Stimulated activated CD4-positive, alpha-beta T cell treated with anti-CD3 and anti-CD28 coated beads, Interleukin-12 subunit alpha, Interleukin-12 subunit beta, amount 100 ng/mL, for 48 hours (primary cell): ENCODE results near the gene ATP11B.
"Not testable (repeated sequence)": the region's sequence is repeated elsewhere in the genome, so short reads cannot be mapped to it uniquely, and the experiment has no call there.

ENCODE experiments used
- DNase-seq, 3 donors: peaks; one replicate each; pipeline ENCODE4 v3.0.0-alpha.2; 2020; ENCODE audit warnings: low read depth in 2 of 3, low spot score in 1 of 3

ATP11B gene

DNA sequence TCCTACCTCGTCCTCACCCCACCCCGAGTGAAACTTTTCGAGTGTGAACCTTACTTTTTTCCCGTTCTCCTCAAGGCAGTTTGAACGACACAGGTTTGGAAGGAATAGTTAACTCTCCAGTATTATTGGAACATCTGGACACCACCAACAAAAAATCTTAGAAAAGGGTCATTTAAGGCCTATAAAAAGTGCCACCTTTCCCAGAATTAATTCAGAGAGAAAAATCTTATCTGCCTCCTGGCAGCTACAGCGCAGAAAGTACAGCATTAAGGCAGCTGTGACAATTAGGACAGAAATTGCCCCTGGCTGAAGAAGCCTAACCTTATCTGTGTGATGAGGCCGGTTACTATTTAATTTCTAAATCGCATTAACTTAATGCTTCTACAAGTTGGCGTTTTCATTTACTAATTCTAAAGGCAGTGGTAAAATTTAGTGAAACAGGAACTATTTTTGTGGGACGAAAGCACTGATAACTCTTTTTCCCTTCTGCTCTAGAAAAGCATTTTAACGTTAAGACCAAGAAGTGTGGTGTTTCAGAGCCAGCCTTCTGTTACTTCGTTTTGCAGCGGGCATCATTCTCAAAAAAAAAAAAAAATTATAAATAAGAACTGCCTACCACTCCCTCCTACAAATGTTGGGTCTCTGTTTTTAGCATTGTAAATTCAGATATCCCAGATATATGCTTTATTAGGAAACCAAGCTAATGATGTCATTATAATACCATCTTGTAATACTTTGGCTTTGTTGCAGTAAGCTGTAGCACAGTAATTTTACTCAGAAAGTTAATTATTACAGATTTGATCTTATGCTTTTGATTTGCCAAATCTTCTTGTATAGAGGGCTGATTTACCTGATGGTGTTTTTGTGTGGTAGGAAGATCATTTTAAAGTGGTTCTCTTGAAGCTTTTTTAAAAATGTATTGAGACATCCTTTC, 1.4 kb downstream of the ATP11B start:
- DNase-seq, result no peak

- DNase-seq, result peak in 1 of 3 donors; percentile 14
Observed at GRCh38 chr3:182795389-182795782, 2.1 kb downstream of the ATP11B start.

DNA sequence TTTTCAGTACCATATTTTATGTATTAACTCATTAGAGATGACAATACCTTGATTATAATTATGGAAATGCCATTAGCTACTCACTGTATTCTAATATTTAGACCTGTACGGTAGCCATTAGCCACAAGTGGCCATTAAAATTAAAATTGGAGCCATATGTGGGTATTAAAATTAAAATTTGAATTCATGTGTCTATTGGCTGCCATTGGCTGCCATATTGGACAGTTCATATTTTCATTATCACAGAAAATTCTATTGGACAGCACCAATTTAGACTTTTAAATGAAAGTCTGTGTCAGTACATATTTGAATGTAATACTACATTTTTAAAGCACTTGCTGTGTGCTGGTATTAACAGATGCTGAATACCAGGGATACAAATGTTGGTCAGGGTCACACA, 3.0 kb downstream of the ATP11B start:
- no peak for DNase-seq

- DNase-seq, result no peak
Observed at GRCh38 chr3:182797876-182798275, 4.6 kb downstream of the ATP11B start.

- not testable (repeated sequence) for DNase-seq
Observed at GRCh38 chr3:182799143-182799542, 5.8 kb downstream of the ATP11B start.

DNA sequence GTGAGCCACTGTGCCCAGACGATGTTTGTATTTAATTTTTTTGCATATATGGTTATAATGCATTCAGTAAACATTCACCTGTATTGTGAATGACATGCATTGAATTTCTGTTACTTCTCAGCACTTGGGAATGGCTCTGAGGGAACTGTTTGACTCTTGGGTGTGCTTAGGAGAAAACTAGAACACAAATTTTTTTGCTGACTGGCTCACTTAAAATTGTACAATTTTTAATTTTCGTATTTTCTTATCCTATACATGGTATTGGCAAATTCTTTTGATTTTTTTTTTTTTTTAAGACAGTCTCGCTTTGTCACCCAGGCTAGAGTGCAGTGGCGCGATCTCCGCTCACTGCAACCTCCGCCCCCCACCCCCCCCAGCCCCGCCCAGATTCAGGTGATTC, 7.2 kb downstream of the ATP11B start:
- no peak for DNase-seq

DNA sequence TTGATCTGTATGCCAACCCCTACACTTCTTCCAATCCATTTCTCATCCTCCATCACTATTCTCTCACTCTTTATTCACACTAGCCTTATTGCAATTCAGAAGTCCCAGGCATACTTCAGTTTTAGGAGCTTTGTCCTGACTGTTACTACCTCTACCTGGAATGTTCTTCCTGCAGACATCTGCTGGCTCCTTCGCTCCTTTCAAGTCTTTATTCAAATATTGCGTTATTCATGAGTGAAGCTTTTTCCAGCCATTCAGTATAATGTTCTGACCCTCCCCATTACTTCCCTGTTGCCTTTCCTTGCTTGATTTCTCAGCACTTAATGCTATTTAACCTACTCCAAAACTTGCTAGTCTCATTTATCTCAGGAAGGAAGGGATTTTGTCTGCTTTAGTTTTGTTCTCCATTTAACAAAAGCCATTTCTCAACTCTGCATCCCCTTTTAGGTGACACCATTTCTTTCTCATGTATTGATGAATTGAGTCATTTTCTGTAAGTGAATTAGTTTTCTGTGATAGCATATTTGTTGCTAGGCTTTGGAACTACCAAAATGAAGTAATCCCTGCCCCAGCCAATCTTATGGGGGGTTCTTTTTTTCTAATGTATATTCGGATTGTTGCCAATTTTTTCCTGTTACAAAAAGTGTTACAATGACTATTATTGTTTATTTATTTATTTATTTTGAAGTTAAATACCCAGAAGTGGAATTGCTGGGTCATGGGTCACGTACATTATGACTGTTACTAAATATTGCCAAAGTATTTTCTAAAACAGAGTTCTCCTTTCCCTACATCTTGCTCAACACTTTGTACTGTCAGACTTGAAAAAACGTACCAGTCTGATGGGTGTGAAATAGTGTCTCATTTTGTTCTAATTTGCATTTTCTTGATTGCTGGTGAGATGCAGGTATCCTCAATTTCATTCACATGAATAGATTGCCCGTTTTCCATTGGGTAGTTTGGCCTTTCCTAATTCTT, 9.4 kb downstream of the ATP11B start:
- no peak for DNase-seq

DNA sequence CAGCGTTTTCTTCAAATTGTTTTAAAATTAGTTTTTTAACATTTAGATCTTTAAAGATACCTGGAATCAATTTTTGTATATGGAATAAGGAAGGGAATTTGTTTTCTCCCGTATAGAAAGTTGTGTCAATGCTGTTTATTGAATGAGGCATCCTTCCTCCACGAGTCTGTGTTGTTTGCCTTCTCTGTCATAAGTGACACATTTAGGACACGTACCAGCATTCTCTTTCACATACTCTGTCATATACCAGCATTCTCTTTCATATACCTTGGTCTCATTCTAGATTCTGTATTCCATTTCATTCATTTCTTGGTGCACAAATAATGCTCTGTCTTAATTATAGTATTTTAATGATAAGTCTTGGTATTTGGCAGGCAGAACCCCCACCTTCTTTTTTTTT, 10.3 kb downstream of the ATP11B start:
- no peak for DNase-seq

GRCh38 chr3:182807061-182807460, 13.8 kb downstream of the ATP11B start:
- DNase-seq, result no peak

GRCh38 chr3:182808041-182808770, 14.9 kb downstream of the ATP11B start:
- no peak for DNase-seq

DNA sequence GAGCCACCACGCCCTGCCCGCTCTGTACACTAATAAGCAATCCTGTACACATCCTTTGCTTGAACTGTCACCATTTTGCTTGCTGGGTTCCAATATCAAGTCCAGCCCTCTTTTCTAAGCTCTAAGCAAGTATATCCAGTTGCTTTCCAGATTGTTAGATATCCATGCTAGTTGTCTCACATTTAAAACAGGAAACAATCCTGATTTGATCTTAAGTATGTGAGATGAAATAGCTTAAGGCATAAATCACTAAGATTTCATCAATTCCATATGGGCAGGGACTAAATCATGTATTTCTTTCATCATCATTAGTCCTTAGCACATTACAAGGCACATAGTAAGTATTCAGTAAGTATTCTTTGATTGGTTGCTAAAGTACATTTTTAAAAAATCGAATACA, 16.2 kb downstream of the ATP11B start:
- DNase-seq, result no peak

- DNase-seq, result no peak
Observed at GRCh38 chr3:182810574-182811268, 17.4 kb downstream of the ATP11B start.

- DNase-seq, result no peak
Observed at GRCh38 chr3:182811269-182811596, 17.9 kb downstream of the ATP11B start.

- DNase-seq, result no peak
Observed at GRCh38 chr3:182812123-182812522, 18.8 kb downstream of the ATP11B start.

GRCh38 chr3:182814419-182815062, 21.2 kb downstream of the ATP11B start:
- DNase-seq, result no peak

- no peak for DNase-seq
Observed at GRCh38 chr3:182816181-182816580, 22.9 kb downstream of the ATP11B start.

DNA sequence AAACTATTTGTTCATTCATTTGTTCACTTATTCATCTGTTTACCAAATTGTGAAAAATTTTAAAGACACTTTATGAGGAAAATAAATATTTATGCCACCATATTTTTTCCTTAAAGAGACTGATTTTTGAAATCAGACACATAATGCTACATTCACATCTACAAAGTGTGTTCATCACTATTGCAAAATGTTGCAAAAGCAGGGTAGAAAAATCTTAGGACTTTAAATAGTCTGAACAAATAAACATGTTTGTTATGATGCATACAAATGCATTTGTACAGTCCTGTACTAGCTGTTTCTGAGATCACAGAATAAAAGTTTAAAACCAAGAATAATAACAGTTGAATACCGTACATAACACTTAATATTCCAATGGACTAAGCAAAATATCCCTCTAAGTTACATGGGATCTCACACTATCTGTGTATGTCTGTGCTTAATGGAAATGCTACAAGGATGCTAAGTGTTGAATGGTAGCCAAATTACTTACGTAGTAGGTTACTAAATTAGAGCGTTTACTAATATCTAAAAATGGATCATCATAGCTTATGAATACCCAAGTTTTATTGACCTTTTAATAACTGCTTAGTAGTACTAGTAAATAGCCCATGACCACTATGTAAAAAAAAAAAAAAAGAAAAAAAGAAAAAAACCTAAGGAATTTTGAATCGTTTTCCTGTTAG, 25.1 kb downstream of the ATP11B start:
- no peak for DNase-seq

GRCh38 chr3:182821221-182821981, 28.1 kb downstream of the ATP11B start:
- DNase-seq, result no peak

GRCh38 chr3:182822260-182822659, 29.0 kb downstream of the ATP11B start:
- not testable (repeated sequence) for DNase-seq
